Measurements from ENCODE around the gene TGFBI. TPM values are rescaled to one million over a fixed set of nuclear protein-coding genes. Genes with fewer than 3 reads are reported as not detected.

Gene TGFBI
- total and polyA plus RNA-seq, 9 of the 15 experiments (the other 6 are each of a cell fraction or from before 2014, with no cell fraction given), result 0.05 to 0.62 (median 0.08) TPM; not detected in 6

DNA sequence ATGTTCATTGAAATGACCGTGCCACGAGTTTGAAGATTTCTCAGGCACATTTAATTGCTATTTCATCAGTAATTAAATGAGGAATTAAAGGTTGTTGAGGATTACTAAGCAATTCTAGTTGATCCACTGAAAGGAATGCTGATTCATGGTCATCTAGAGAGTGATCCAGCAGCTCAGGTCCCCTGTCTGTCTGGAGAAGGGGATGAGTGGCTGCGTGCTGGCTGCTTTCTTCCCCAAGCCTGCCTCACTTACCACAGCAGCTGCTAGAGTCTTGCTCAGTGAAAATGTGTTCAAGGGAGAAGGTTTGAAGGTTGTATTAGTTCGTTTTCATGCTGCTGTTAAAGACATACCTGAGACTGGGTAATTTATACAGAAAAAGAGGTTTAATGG lies 7.8 kb upstream of the TGFBI start:
- ChIA-PET CTCF (ENCODE audit: low intra/inter-chr PET ratio) (no interaction called here), POLR2A (no interaction called here)
- H3K9ac ChIP-seq (ENCODE audit: insufficient read depth in 1 of 2, low read depth in 2 of 2, low read length in 2 of 2), result no peak overlapping the region
- peak; percentile 55; the same call in 1 of the 3 replicates for ATAC-seq
- H3K27me3 ChIP-seq (ENCODE audit: control insufficient read depth in 2 of 2, insufficient read depth in 2 of 2, low read length in 2 of 2), result peaks cover 0 to 8% of the 10 kb centered on the region in 2 experiments; a peak in 3 of 5 replicates
- peak; percentile 73 for FAIRE-seq
- H3K9me3 ChIP-seq (replicated peaks; ENCODE audit: control insufficient read depth, insufficient read depth, low read depth, low read length), result no peaks in the 10 kb centered on the region
- intact Hi-C loops (cut with micrococcal nuclease) (no loop called here), in situ Hi-C loops (cut with MboI) (no loop called here)
- H3K4me3 ChIP-seq, result no peak overlapping the region
- H3K4me1 ChIP-seq (replicated peaks in 1 of 2; ENCODE audit: control insufficient read depth in 2 of 2, insufficient read depth in 2 of 2, low read length in 2 of 2), result no peaks in the 10 kb centered on the region
- H3K9me1 ChIP-seq (ENCODE audit: control insufficient read depth, insufficient read depth, low read length), result no peaks in the 10 kb centered on the region
- 5% methylated on average over 4 of the region's 4 CpGs for WGBS (ENCODE audit: insufficient coverage, low coverage, missing lambda C conversion rate)
- no peaks in the 10 kb centered on the region for H3K79me2 ChIP-seq (ENCODE audit: control insufficient read depth, insufficient read depth, low read length)
- H4K20me1 ChIP-seq (replicated peaks; ENCODE audit: control insufficient read depth, insufficient read depth, low read length), result no peaks in the 10 kb centered on the region
- no peaks in the 10 kb centered on the region for H3K36me3 ChIP-seq (ENCODE audit: control insufficient read depth, insufficient read depth, low read length)
- no peak overlapping the region for H3K4me2 ChIP-seq (ENCODE audit: insufficient read depth, low read length)
- no peak overlapping the region for H3K27ac ChIP-seq (ENCODE audit: extremely low read depth, low read depth, low read length)
- H2AFZ ChIP-seq (ENCODE audit: low read depth, low read length), result no peak overlapping the region
- BruUV-seq (replicated peaks), result no TSS peak
- DNase-seq (ENCODE audit: extremely low read depth in 1 of 4, low spot score in 3 of 4), result peak; percentile 16 to 43 (median 23)
- TF ChIP-seq SAP30 (IDR thresholded peaks at IDR 0.05; ENCODE audit: borderline replicate concordance, insufficient read depth, low read depth, low read length, poor library complexity, severe bottlenecking) (no peak), ARHGAP35 (IDR thresholded peaks at IDR 0.05; ENCODE audit: partially characterized antibody) (no peak), NFE2 (IDR thresholded peaks at IDR 0.05; ENCODE audit: low read depth) (peak; percentile 80), ZFP36 (IDR thresholded peaks at IDR 0.05; ENCODE audit: low read depth, low read length, partially characterized antibody) (no peak), NEUROD1 (IDR thresholded peaks at IDR 0.05; ENCODE audit: borderline replicate concordance, low read depth, low read length, partially characterized antibody) (no peak), HMGN3 (IDR thresholded peaks at IDR 0.05; ENCODE audit: borderline replicate concordance, extremely low read depth, insufficient read length, low read depth, low read length) (no peak), NFXL1 (CRISPR knock-in tag; IDR thresholded peaks at IDR 0.05) (no peak), SETDB1 (IDR thresholded peaks at IDR 0.05; ENCODE audit: low read length) (no peak), ZZZ3 (IDR thresholded peaks at IDR 0.05) (no peak), STAT5B (CRISPR knock-in tag; IDR thresholded peaks at IDR 0.05) (no peak), ELF4 (CRISPR knock-in tag; IDR thresholded peaks at IDR 0.05) (no peak), ETV5 (CRISPR knock-in tag; IDR thresholded peaks at IDR 0.05; ENCODE audit: low read depth) (no peak), EHMT2 (IDR thresholded peaks at IDR 0.05) (no peak), ESRRA (IDR thresholded peaks at IDR 0.05; ENCODE audit: borderline replicate concordance, low read depth) (no peak), POLR3G (IDR thresholded peaks at IDR 0.05; ENCODE audit: extremely low read depth, insufficient read length, insufficient replicate concordance) (no peak), ZBTB7A (IDR thresholded peaks at IDR 0.05; ENCODE audit: borderline replicate concordance, control insufficient read depth, low read depth, low read length) (no peak), ID3 (CRISPR knock-in tag; IDR thresholded peaks at IDR 0.05) (no peak), ID3 (tag; IDR thresholded peaks at IDR 0.05) (no peak), MCM5 (IDR thresholded peaks at IDR 0.05; ENCODE audit: low read depth) (no peak), POLR2G (IDR thresholded peaks at IDR 0.05; ENCODE audit: low read depth, low read length) (no peak), NFE2L1 (tag; IDR thresholded peaks at IDR 0.05; ENCODE audit: borderline replicate concordance, low read depth) (peak; percentile 41; the same call in 1 of the 2 replicates), SP2 (IDR thresholded peaks at IDR 0.05; ENCODE audit: extremely low read depth, low read depth, low read length, poor library complexity, severe bottlenecking) (no peak)
- TF ChIP-seq, protein P1, sequence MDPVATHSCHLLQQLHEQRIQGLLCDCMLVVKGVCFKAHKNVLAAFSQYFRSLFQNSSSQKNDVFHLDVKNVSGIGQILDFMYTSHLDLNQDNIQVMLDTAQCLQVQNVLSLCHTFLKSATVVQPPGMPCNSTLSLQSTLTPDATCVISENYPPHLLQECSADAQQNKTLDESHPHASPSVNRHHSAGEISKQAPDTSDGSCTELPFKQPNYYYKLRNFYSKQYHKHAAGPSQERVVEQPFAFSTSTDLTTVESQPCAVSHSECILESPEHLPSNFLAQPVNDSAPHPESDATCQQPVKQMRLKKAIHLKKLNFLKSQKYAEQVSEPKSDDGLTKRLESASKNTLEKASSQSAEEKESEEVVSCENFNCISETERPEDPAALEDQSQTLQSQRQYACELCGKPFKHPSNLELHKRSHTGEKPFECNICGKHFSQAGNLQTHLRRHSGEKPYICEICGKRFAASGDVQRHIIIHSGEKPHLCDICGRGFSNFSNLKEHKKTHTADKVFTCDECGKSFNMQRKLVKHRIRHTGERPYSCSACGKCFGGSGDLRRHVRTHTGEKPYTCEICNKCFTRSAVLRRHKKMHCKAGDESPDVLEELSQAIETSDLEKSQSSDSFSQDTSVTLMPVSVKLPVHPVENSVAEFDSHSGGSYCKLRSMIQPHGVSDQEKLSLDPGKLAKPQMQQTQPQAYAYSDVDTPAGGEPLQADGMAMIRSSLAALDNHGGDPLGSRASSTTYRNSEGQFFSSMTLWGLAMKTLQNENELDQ (CRISPR knock-in tag; IDR thresholded peaks at IDR 0.05; ENCODE audit: borderline replicate concordance), result no peak
